Gastrocnemius medialis (tissue), 4 donors: ENCODE data around the gene KCNH2. TPM values are rescaled to one million over a fixed set of nuclear protein-coding genes. Genes with fewer than 3 reads are reported as not detected.

Experiments used
- ATAC-seq, 2 donors: fragments of 150-250 bp; one replicate each; pipeline ENCODE4 v1.9.1; 2016
- DNase-seq, 2 donors: peaks; one replicate each; pipeline ENCODE4 v3.0.0-alpha.2; 2019
- H3K27ac ChIP-seq, 4 donors: fragments of 200-600 bp; sonication (generic); 1 replicate in 1 of 4; 2 replicates in 3 of 4; pipeline ENCODE4 v1.5.1; 2016 to 2018; ENCODE audit warnings: mild to moderate bottlenecking in 2 of 4, moderate library complexity in 1 of 4
- H3K27me3 ChIP-seq, 3 donors: fragments of 200-600 bp; sonication (generic) in 2 of 3; 1 replicate in 1 of 3; 2 replicates in 2 of 3; pipeline versions ENCODE4 v1.5.1 to v1.6.0; 2016 to 2019; ENCODE audit warnings: mild to moderate bottlenecking in 1 of 3, moderate library complexity in 1 of 3
- H3K36me3 ChIP-seq, 2 donors: fragments of 200-600 bp; sonication (generic) in 1 of 2; one replicate each; pipeline ENCODE4 v1.5.1; 2017 to 2018
- H3K4me1 ChIP-seq, 2 donors: fragments of 200-600 bp; sonication (generic) in 1 of 2; one replicate each; pipeline ENCODE4 v1.5.1; 2016 to 2017; ENCODE audit warnings: mild to moderate bottlenecking in 2 of 2
- H3K4me3 ChIP-seq, 4 donors: fragments of 200-600 bp; sonication (generic) in 3 of 4; 1 replicate in 1 of 4; 2 replicates in 3 of 4; pipeline ENCODE4 v1.5.1; 2016 to 2019; ENCODE audit warnings: mild to moderate bottlenecking in 2 of 4
- H3K9me3 ChIP-seq, 3 donors: fragments of 200-600 bp; sonication (generic) in 2 of 3; 1 replicate in 1 of 3; 2 replicates in 2 of 3; pipeline ENCODE4 v1.5.1; 2016 to 2019
- POLR2A ChIP-seq, 2 donors: fragments of 450-650 bp; IDR thresholded peaks; one replicate each; pipeline ENCODE4 v1.6.1; 2017; ENCODE audit warnings: antibody characterized with exemption in 2 of 2, mild to moderate bottlenecking in 2 of 2, moderate library complexity in 2 of 2
- in situ Hi-C, 4 donors: fragments of 200-750 bp; cut with MboI; loops; one replicate each; pipeline versions ENCODE4 v1.15.0 to v1.8.0; 2017; ENCODE audit warnings: low sequenced_read_pairs in 4 of 4
- intact Hi-C: fragments of 100-400 bp; cut with DNase I; formaldehyde crosslinking; loops from one replicate; pipeline ENCODE4 v1.15.1; 2023; ENCODE audit warnings: low total_unique reads
- total RNA-seq, 4 donors: library from RNA; depleted of rRNA; stranded (reverse); fragments of >200 nt; gene quantifications; one replicate each; pipeline versions ENCODE4 v1.1.0 to v1.2.3, GENCODE V29; 2016
- TF ChIP-seq, protein P1 (sequence below), 5 experiments: fragments of 450-650 bp in 3 of 5; fragments of 200-600 bp in 2 of 5; sonication (generic) in 2 of 5; IDR thresholded peaks in 4 of 5; conservative IDR thresholded peaks in 1 of 5; 1 replicate in 4 of 5; 2 replicates in 1 of 5; pipeline ENCODE4 v1.5.1; 2016 to 2019; ENCODE audit warnings: antibody characterized with exemption in 5 of 5, mild to moderate bottlenecking in 3 of 5, moderate library complexity in 3 of 5

The KCNH2 gene
- total RNA-seq, 4 donors from 2014 or later: 0.19 to 1.00 (median 0.46) TPM; not detected in 1

DNA sequence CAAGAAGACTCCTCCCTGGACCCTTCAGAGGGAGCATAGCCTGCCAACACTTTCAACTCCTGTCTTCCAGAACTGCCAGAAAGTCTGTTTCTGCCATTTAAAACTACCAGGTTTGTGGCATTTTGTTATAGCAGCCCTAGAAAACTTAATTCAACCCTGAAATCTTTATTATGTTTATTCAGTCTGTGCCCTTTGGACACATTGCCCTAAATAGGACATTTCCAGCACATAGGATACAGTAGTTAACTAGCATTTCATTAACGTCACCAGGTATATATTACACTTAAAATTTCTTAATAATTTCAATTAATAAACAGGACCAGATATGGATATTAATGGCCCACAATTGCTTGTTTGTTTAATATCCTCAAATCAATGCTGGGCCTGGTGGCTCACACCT is 54.3 kb downstream of the KCNH2 start:
- no peak for DNase-seq
- Histone ChIP-seq H3K4me1 (no peaks in the 10 kb centered on the region), H3K9me3 (no peaks in the 10 kb centered on the region), H3K27ac (no peak overlapping the region), H3K4me3 (no peak overlapping the region), H3K36me3 (no peaks in the 10 kb centered on the region), H3K27me3 (no peaks in the 10 kb centered on the region)
- in situ Hi-C loops: no loop called here
- TF ChIP-seq POLR2A (IDR thresholded peaks at IDR 0.05): no peak
- TF ChIP-seq, protein P1, sequence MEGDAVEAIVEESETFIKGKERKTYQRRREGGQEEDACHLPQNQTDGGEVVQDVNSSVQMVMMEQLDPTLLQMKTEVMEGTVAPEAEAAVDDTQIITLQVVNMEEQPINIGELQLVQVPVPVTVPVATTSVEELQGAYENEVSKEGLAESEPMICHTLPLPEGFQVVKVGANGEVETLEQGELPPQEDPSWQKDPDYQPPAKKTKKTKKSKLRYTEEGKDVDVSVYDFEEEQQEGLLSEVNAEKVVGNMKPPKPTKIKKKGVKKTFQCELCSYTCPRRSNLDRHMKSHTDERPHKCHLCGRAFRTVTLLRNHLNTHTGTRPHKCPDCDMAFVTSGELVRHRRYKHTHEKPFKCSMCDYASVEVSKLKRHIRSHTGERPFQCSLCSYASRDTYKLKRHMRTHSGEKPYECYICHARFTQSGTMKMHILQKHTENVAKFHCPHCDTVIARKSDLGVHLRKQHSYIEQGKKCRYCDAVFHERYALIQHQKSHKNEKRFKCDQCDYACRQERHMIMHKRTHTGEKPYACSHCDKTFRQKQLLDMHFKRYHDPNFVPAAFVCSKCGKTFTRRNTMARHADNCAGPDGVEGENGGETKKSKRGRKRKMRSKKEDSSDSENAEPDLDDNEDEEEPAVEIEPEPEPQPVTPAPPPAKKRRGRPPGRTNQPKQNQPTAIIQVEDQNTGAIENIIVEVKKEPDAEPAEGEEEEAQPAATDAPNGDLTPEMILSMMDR (IDR thresholded peaks at IDR 0.05 in 4 of 5, conservative IDR thresholded peaks at IDR 0.05 in 1 of 5): no peak
- no peak for ATAC-seq
- intact Hi-C loops: no loop called here

DNA sequence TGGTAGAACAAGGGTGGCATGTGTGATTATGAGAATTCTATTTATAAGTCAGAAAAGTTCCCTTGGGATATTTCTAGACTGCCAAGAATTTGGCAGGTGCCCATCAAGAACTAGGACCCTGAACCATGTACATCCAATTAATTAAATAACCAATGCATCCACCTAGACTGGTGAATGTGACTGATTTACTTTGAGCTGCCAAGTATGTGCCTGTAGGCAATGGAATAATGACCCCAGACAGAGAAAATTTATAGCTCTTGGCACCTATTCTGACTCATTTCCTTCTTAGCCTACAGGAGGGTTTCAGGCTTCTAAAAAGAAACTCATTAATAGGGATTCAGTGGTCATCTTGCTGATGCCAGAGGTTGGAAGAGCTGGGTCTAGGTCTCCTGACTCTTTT is 54.9 kb downstream of the KCNH2 start:
- intact Hi-C loops: no loop called here
- in situ Hi-C loops: no loop called here
- no peak for ATAC-seq

DNA sequence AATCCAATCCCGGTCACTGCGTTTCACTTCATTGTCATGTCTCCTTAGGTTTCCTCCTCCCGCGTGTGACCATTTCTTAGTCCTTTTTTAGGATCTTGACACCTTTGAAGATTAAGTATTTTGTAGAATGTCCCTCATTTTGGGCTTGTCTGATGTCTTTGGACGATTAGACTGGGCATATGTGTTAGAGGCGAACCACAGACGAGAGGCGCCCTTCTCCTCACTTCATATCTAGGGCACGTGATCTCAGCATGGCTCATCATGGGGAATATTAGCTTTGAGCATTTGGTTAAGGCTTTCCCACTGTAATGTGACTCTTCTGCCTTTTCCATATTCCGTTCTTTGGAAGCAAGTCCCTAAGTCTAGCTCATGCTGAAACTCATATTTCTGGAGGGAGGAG is 59.0 kb downstream of the KCNH2 start:
- Histone ChIP-seq H3K9me3 (no peaks in the 10 kb centered on the region), H3K27ac (no peak overlapping the region), H3K27me3 (no peaks in the 10 kb centered on the region), H3K4me3 (no peak overlapping the region), H3K36me3 (no peaks in the 10 kb centered on the region), H3K4me1 (no peaks in the 10 kb centered on the region)
- in situ Hi-C loops (no loop called here), intact Hi-C loops (no loop called here)
- TF ChIP-seq, protein P1 (IDR thresholded peaks at IDR 0.05 in 4 of 5, conservative IDR thresholded peaks at IDR 0.05 in 1 of 5): no peak
- TF ChIP-seq POLR2A (IDR thresholded peaks at IDR 0.05): no peak
- DNase-seq (no peak), ATAC-seq (no peak)

More for the DNA sequence above, 54.9 kb downstream of the KCNH2 start:
- Histone ChIP-seq H3K27me3 (no peaks in the 10 kb centered on the region), H3K36me3 (no peaks in the 10 kb centered on the region), H3K27ac (no peak overlapping the region), H3K4me1 (no peaks in the 10 kb centered on the region), H3K4me3 (no peak overlapping the region), H3K9me3 (no peaks in the 10 kb centered on the region)
- no peak for TF ChIP-seq POLR2A (IDR thresholded peaks at IDR 0.05)
- TF ChIP-seq, protein P1 (IDR thresholded peaks at IDR 0.05 in 4 of 5, conservative IDR thresholded peaks at IDR 0.05 in 1 of 5): no peak
- DNase-seq: no peak

DNA sequence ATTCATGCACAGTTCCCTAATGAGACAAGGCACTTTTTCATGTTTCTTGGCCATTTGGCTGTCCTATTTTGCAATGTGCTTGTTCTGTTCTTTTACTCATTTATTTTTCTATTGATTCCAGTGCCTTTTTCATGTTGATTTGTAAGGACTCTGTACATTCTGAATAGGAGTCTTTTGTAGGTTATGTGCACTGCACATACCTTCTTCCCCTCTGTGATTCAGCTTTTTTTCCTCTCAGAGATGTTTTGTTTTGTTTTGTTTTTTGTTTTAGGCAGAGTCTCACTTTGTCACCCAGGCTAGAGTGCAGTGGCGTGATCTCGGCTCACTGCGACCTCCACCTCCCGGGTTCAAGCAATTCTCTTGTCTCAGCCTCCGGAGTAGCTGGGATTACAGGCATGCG is 59.7 kb downstream of the KCNH2 start:
- DNase-seq: no peak
- in situ Hi-C loops: no loop called here
- ATAC-seq: no peak
- H3K36me3 ChIP-seq: no peaks in the 10 kb centered on the region
- intact Hi-C loops: no loop called here
- H3K9me3 ChIP-seq: no peaks in the 10 kb centered on the region
- H3K27me3 ChIP-seq: no peaks in the 10 kb centered on the region
- no peak for TF ChIP-seq POLR2A (IDR thresholded peaks at IDR 0.05)
- TF ChIP-seq, protein P1 (IDR thresholded peaks at IDR 0.05 in 4 of 5, conservative IDR thresholded peaks at IDR 0.05 in 1 of 5): no peak
- no peak overlapping the region for H3K4me3 ChIP-seq
- no peaks in the 10 kb centered on the region for H3K4me1 ChIP-seq
- H3K27ac ChIP-seq: no peak overlapping the region

DNA sequence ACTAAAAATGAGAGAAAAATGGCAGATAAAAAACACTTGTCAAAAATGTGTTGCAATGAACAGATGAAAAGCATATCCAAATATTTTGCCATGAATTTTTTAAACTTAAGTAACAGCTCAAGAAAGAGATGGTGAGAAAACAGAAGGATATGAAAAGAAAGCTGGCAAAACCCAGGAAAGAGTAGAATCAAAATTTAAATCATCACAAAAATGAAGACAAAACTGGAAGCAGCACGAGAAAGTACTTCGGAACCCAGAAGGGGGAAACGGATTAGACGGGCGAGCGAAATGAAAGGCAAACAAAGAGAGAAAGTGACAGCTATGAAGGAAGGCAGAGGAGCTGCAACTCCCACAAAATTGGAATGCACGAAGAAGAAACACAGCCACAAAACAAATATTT is 60.2 kb downstream of the KCNH2 start:
- ATAC-seq: no peak
- Histone ChIP-seq H3K4me1 (no peaks in the 10 kb centered on the region), H3K4me3 (no peak overlapping the region), H3K36me3 (no peaks in the 10 kb centered on the region), H3K9me3 (no peaks in the 10 kb centered on the region), H3K27me3 (no peaks in the 10 kb centered on the region), H3K27ac (no peak overlapping the region)
- TF ChIP-seq, protein P1 (IDR thresholded peaks at IDR 0.05 in 4 of 5, conservative IDR thresholded peaks at IDR 0.05 in 1 of 5): no peak
- no peak for TF ChIP-seq POLR2A (IDR thresholded peaks at IDR 0.05)
- in situ Hi-C loops (no loop called here), intact Hi-C loops (no loop called here)
- no peak for DNase-seq
